A549 (cell line): ENCODE measurements around the gene RIPPLY2. TPM values are rescaled to one million over a fixed set of nuclear protein-coding genes. Genes with fewer than 3 reads are reported as not detected.

Source experiments
- ATAC-seq, 2 experiments: fragments of 200-7000 bp in 1 of 2; fragments of >200 bp in 1 of 2; cut with Nextera tagmentation in 1 of 2; cut with Tn5 transposase in 1 of 2; 3 replicates each; pipeline versions ENCODE4 v1.8.0 to v1.9.1; 2018 to 2020; ENCODE audit warnings: mild to moderate bottlenecking in 1 of 2, moderate library complexity in 1 of 2
- CTCF ChIA-PET: fragments of 300-600 bp; sonication (Branson Sonifier 250); formaldehyde crosslinking; extraction: SDS; loops from one replicate; lab custom pipeline; 2021; ENCODE audit warnings: antibody characterized with exemption, inconsistent platforms; lab: Yijun Ruan, JAX
- POLR2A ChIA-PET: fragments of 350-600 bp; formaldehyde crosslinking; extraction: SDS; loops from one replicate; lab custom pipeline; 2021; ENCODE audit warnings: antibody characterized with exemption, inconsistent platforms; lab: Yijun Ruan, JAX
- DNase-seq, 2 experiments: peaks; one replicate each; pipeline versions ENCODE4 v3.0.0 to v3.0.0-alpha.2; 2011 to 2016; ENCODE audit warnings: low read depth in 1 of 2, low spot score in 1 of 2
- FAIRE-seq: peaks from 2 replicates; lab custom pipeline; 2011; peaks lifted over from hg19 to GRCh38; lab: Jason Lieb, UNC
- H3K27ac ChIP-seq, 2 experiments: fragments of >200 bp; sonication (Bioruptor Twin); formaldehyde crosslinking; 3 replicates each; pipeline ENCODE4 v1.5.1; 2016 to 2017
- H3K4me1 ChIP-seq: fragments of >200 bp; sonication (Bioruptor Twin); formaldehyde crosslinking; 3 replicates; pipeline ENCODE4 v1.6.1; 2016
- H3K4me2 ChIP-seq: fragments of >200 bp; sonication (Bioruptor Twin); formaldehyde crosslinking; 3 replicates; pipeline ENCODE4 v1.6.1; 2016
- H3K4me3 ChIP-seq: fragments of >200 bp; sonication (Bioruptor Twin); formaldehyde crosslinking; 3 replicates; pipeline ENCODE4 v1.5.1; 2016
- H3K9me3 ChIP-seq: fragments of >200 bp; sonication (Bioruptor Twin); formaldehyde crosslinking; 3 replicates; pipeline ENCODE4 v1.6.1; 2016
- CBX2 ChIP-seq: fragments of 200-600 bp; sonication (generic); IDR thresholded peaks from 2 replicates; pipeline ENCODE4 v1.6.1; 2016; ENCODE audit warnings: low read depth, mild to moderate bottlenecking, borderline replicate concordance
- CHD2 ChIP-seq: fragments of 150-350 bp; IDR thresholded peaks from 2 replicates; pipeline ENCODE4 v1.6.1; 2014; ENCODE audit warnings: low read length; ENCODE audit not compliant: partially characterized antibody
- CHD4 ChIP-seq: fragments of 200-600 bp; sonication (generic); IDR thresholded peaks from 2 replicates; pipeline ENCODE4 v1.6.1; 2016; ENCODE audit warnings: antibody characterized with exemption, mild to moderate bottlenecking, borderline replicate concordance
- CTCF ChIP-seq: fragments of >200 bp; sonication (Bioruptor Twin); formaldehyde crosslinking; IDR thresholded peaks from 3 replicates; pipeline ENCODE4 v1.5.1; 2016
- FOSL2 ChIP-seq, 2 experiments: fragments of 450-650 bp in 1 of 2; fragments of >200 bp in 1 of 2; sonication (Bioruptor Twin) in 1 of 2; formaldehyde crosslinking; IDR thresholded peaks; 2 replicates each; pipeline versions ENCODE4 v1.5.0 to v1.6.1; 2016 to 2020; ENCODE audit warnings: mild to moderate bottlenecking in 1 of 2, moderate library complexity in 1 of 2
- FOXS1 ChIP-seq: fragments of 250-450 bp; sonication (Bioruptor Pico); IDR thresholded peaks from 2 replicates; pipeline ENCODE4 v1.5.0; 2020; ENCODE audit warnings: mild to moderate bottlenecking, moderate library complexity
- GATA3 ChIP-seq: IDR thresholded peaks from 2 replicates; pipeline ENCODE4 v1.6.1; 2012; ENCODE audit warnings: borderline replicate concordance
- HMGXB4 ChIP-seq: fragments of 250-450 bp; sonication (Bioruptor Pico); IDR thresholded peaks from 2 replicates; pipeline ENCODE4 v1.5.0; 2021; ENCODE audit warnings: mild to moderate bottlenecking, moderate library complexity, borderline replicate concordance
- HOXB13 ChIP-seq: fragments of 250-450 bp; sonication (Bioruptor Pico); IDR thresholded peaks from 2 replicates; pipeline ENCODE4 v1.5.0; 2020; ENCODE audit warnings: low read depth, mild to moderate bottlenecking, moderate library complexity
- MAFK ChIP-seq: fragments of 450-650 bp; IDR thresholded peaks from 2 replicates; pipeline ENCODE4 v1.6.1; 2014; ENCODE audit not compliant: partially characterized antibody
- MAX ChIP-seq: IDR thresholded peaks from 2 replicates; pipeline ENCODE4 v1.6.1; 2012
- MAZ ChIP-seq: fragments of 150-350 bp; IDR thresholded peaks from 2 replicates; pipeline ENCODE4 v1.6.1; 2014; ENCODE audit warnings: antibody characterized with exemption, low read depth, low read length, borderline replicate concordance
- MYC ChIP-seq: IDR thresholded peaks from 2 replicates; pipeline ENCODE4 v1.6.1; 2012; ENCODE audit warnings: mild to moderate bottlenecking, inconsistent platforms, low read length, improper control_type of control experiment, borderline replicate concordance
- NR3C1 ChIP-seq: fragments of >200 bp; sonication (Bioruptor Twin); formaldehyde crosslinking; IDR thresholded peaks from 3 replicates; pipeline ENCODE4 v1.6.1; 2017
- PBX3 ChIP-seq: IDR thresholded peaks from 2 replicates; pipeline ENCODE4 v1.6.1; 2012
- PHF8 ChIP-seq: fragments of 200-600 bp; sonication (generic); IDR thresholded peaks from 2 replicates; pipeline ENCODE4 v1.6.1; 2016; ENCODE audit warnings: low read depth, mild to moderate bottlenecking, antibody characterized with exemption, moderate library complexity, borderline replicate concordance
- POLR2AphosphoS2 ChIP-seq: conservative IDR thresholded peaks from 2 replicates; pipeline ENCODE4 v1.6.1; 2012; ENCODE audit warnings: low read length, improper control_type of control experiment, inconsistent platforms
- REST ChIP-seq: fragments of 200-600 bp; sonication (generic); IDR thresholded peaks from 2 replicates; pipeline ENCODE4 v1.6.1; 2016; ENCODE audit warnings: antibody characterized with exemption, mild to moderate bottlenecking, moderate library complexity
- RFX5 ChIP-seq: fragments of 450-650 bp; IDR thresholded peaks from 2 replicates; pipeline ENCODE4 v1.7.1; 2014; ENCODE audit warnings: antibody characterized with exemption, mild to moderate bottlenecking, moderate library complexity
- SMC3 ChIP-seq: fragments of >200 bp; sonication (Bioruptor Twin); formaldehyde crosslinking; IDR thresholded peaks from 3 replicates; pipeline ENCODE4 v1.6.1; 2018; ENCODE audit warnings: inconsistent platforms
- TFCP2L1 ChIP-seq: fragments of 250-450 bp; sonication (Bioruptor Pico); IDR thresholded peaks from 2 replicates; pipeline ENCODE4 v1.5.0; 2021; ENCODE audit warnings: mild to moderate bottlenecking
- ZNF302 ChIP-seq: fragments of 250-450 bp; sonication (Bioruptor Pico); IDR thresholded peaks from 2 replicates; pipeline ENCODE4 v1.9.0; 2021; ENCODE audit warnings: inconsistent platforms, mild to moderate bottlenecking, moderate library complexity
- WGBS: methylation state at CpG from one replicate; pipeline ENCODE4 v1.1.6; 2017; ENCODE audit errors: missing lambda C conversion rate; 5-methylcytosine and 5-hydroxymethylcytosine counted together
- polyA plus RNA-seq, 4 experiments: library from polyadenylated mRNA; depleted of rRNA in 3 of 4; stranded (reverse); fragments of >200 nt; fragmentation: RNase III in 1 of 4; extraction: RNeasy Plus Mini Kit Qiagen cat#74134 plus additional on column Dnase treatment in 1 of 4; gene quantifications; 2 replicates in 3 of 4; 3 replicates in 1 of 4; pipeline ENCODE4 v1.2.3, GENCODE V29; 2011 to 2017

Gene RIPPLY2
- polyA plus RNA-seq, 2 of the 4 experiments (the other 2 are of a cell fraction), result 0.27 to 1.5 TPM

- Histone ChIP-seq H3K9me3 (no peaks in the 10 kb centered on the region), H3K27ac (no peak overlapping the region), H3K4me2 (no peak overlapping the region), H3K4me3 (no peak overlapping the region), H3K4me1 (no peaks in the 10 kb centered on the region)
- ATAC-seq, result no peak
- TF ChIP-seq SMC3 (no peak), CHD2 (no peak), MAZ (no peak), MAX (no peak), ZNF302 (CRISPR knock-in tag) (no peak), HOXB13 (CRISPR knock-in tag) (no peak), PBX3 (no peak), HMGXB4 (no peak), TFCP2L1 (CRISPR knock-in tag) (no peak), CTCF (no peak)
- FAIRE-seq, result no peak
- 61% methylated on average over 3 of the region's 3 CpGs for WGBS
- no peak for DNase-seq
- POLR2A ChIA-PET, result no interaction called here
- CTCF ChIA-PET, result interaction anchor here (1.0 kb wide), 1 partner anchor 15 kb away, joined by 3 read pairs; no protein-coding TSS in a partner anchor
Observed at GRCh38 chr6:83844170-83844569, 9.0 kb upstream of the RIPPLY2 start.

GRCh38 chr6:83846291-83846690 is 6.9 kb upstream of the RIPPLY2 start:
- ATAC-seq (no peak), DNase-seq (no peak), FAIRE-seq (no peak)
- Histone ChIP-seq H3K4me3 (no peak overlapping the region), H3K4me1 (no peaks in the 10 kb centered on the region), H3K27ac (no peak overlapping the region), H3K9me3 (no peaks in the 10 kb centered on the region), H3K4me2 (no peak overlapping the region)
- ChIA-PET POLR2A (interaction anchor here (0.7 kb wide), 1 partner anchor 231 kb away, joined by 3 read pairs; no protein-coding TSS in a partner anchor), CTCF (interaction anchor here (0.5 to 1.4 kb wide), 2 partner anchors 13 to 25 kb away, joined by 3 read pairs; partner anchors contain the start of gene CYB5R4)
- 8% methylated on average over 1 of the region's 1 CpG for WGBS
- TF ChIP-seq MAFK, result peak; percentile 81
- TF ChIP-seq POLR2AphosphoS2, result no peak

- Histone ChIP-seq H3K4me3 (no peak overlapping the region), H3K4me2 (no peak overlapping the region), H3K4me1 (no peaks in the 10 kb centered on the region), H3K27ac (no peak overlapping the region), H3K9me3 (no peaks in the 10 kb centered on the region)
- TF ChIP-seq MYC (no peak), CBX2 (no peak), FOSL2 (IDR thresholded peaks at IDR 0.05) (no peak), FOSL2 (CRISPR knock-in tag; IDR thresholded peaks at IDR 0.05) (no peak), RFX5 (no peak), PHF8 (no peak), FOXS1 (no peak), NR3C1 (no peak), GATA3 (no peak), CHD4 (no peak), REST (no peak)
- CTCF ChIA-PET, result no interaction called here
- ATAC-seq (no peak), FAIRE-seq (no peak), DNase-seq (no peak)
- POLR2A ChIA-PET, result interaction anchor here (0.7 kb wide), 1 partner anchor 232 kb away, joined by 3 read pairs; no protein-coding TSS in a partner anchor
Observed at GRCh38 chr6:83847179-83847578, 6.0 kb upstream of the RIPPLY2 start.
